ENCODE measurements around the gene CFAP410. TPM values are rescaled to one million over a fixed set of nuclear protein-coding genes. Genes with fewer than 3 reads are reported as not detected.

Gene CFAP410
- total RNA-seq, 1 donor from 2014 or later, result 10.4 TPM

GRCh38 chr21:44293551-44294231 is 45.5 kb downstream of the CFAP410 start:
- no peak overlapping the region for H3K4me3 Mint-ChIP-seq (ENCODE audit: unreplicated experiment)
- Histone ChIP-seq H3K4me3 (ENCODE audit: insufficient read depth, low read depth, low read length) (no peak overlapping the region), H3K36me3 (ENCODE audit: insufficient read depth, low read length) (no peaks in the 10 kb centered on the region), H3K27me3 (ENCODE audit: insufficient read depth, low read length) (peaks cover 2% of the 10 kb centered on the region), H3K79me2 (ENCODE audit: insufficient read depth, low read length) (no peaks in the 10 kb centered on the region), H3K27ac (ENCODE audit: low read depth, low read length) (no peak overlapping the region), H3K9me3 (ENCODE audit: insufficient read depth, low read depth, low read length) (no peaks in the 10 kb centered on the region), H3K9ac (ENCODE audit: low read length) (no peak overlapping the region), H3K4me2 (ENCODE audit: low read length) (no peak overlapping the region), H2AFZ (ENCODE audit: low read depth, low read length) (no peak overlapping the region), H3K4me1 (ENCODE audit: insufficient read depth, low read length) (no peaks in the 10 kb centered on the region), H4K20me1 (ENCODE audit: insufficient read depth, low read length) (no peaks in the 10 kb centered on the region)
- H3K4me1 Mint-ChIP-seq (ENCODE audit: low read depth, unreplicated experiment), result no peaks in the 10 kb centered on the region
- no peak overlapping the region for H3K27ac Mint-ChIP-seq (ENCODE audit: unreplicated experiment)
- no peak for TF ChIP-seq EZH2 (IDR thresholded peaks at IDR 0.05; ENCODE audit: insufficient read depth, low read length)
- no peak for TF ChIP-seq CTCF (IDR thresholded peaks at IDR 0.05; ENCODE audit: insufficient read depth, low read depth, low read length)
- no peaks in the 10 kb centered on the region for H3K9me3 Mint-ChIP-seq (ENCODE audit: unreplicated experiment)
- FAIRE-seq (no peak), DNase-seq (ENCODE audit: low read depth) (no peak)
- H3K27me3 Mint-ChIP-seq (ENCODE audit: low read depth, unreplicated experiment), result peaks cover 18% of the 10 kb centered on the region
- H3K36me3 Mint-ChIP-seq (ENCODE audit: low read depth, unreplicated experiment), result no peaks in the 10 kb centered on the region

- Histone ChIP-seq H4K20me1 (ENCODE audit: insufficient read depth, low read length) (no peaks in the 10 kb centered on the region), H3K79me2 (ENCODE audit: insufficient read depth, low read length) (no peaks in the 10 kb centered on the region), H3K4me3 (ENCODE audit: insufficient read depth, low read depth, low read length) (no peak overlapping the region), H3K4me2 (ENCODE audit: low read length) (no peak overlapping the region), H3K9me3 (ENCODE audit: insufficient read depth, low read depth, low read length) (no peaks in the 10 kb centered on the region), H3K27me3 (ENCODE audit: insufficient read depth, low read length) (peaks cover 2% of the 10 kb centered on the region), H3K9ac (ENCODE audit: low read length) (no peak overlapping the region), H3K4me1 (ENCODE audit: insufficient read depth, low read length) (no peaks in the 10 kb centered on the region), H3K36me3 (ENCODE audit: insufficient read depth, low read length) (no peaks in the 10 kb centered on the region), H3K27ac (ENCODE audit: low read depth, low read length) (no peak overlapping the region), H2AFZ (ENCODE audit: low read depth, low read length) (no peak overlapping the region)
- no peak overlapping the region for H3K27ac Mint-ChIP-seq (ENCODE audit: unreplicated experiment)
- no peaks in the 10 kb centered on the region for H3K36me3 Mint-ChIP-seq (ENCODE audit: low read depth, unreplicated experiment)
- H3K9me3 Mint-ChIP-seq (ENCODE audit: unreplicated experiment), result no peaks in the 10 kb centered on the region
- H3K27me3 Mint-ChIP-seq (ENCODE audit: low read depth, unreplicated experiment), result peaks cover 24% of the 10 kb centered on the region
- FAIRE-seq, result no peak
- H3K4me1 Mint-ChIP-seq (ENCODE audit: low read depth, unreplicated experiment), result no peaks in the 10 kb centered on the region
- no peak for TF ChIP-seq EZH2 (IDR thresholded peaks at IDR 0.05; ENCODE audit: insufficient read depth, low read length)
- H3K4me3 Mint-ChIP-seq (ENCODE audit: unreplicated experiment), result no peak overlapping the region
- DNase-seq (ENCODE audit: low read depth), result no peak
These were observed 46.4 kb downstream of the CFAP410 start for GRCh38 chr21:44292812-44293195.

- no peak overlapping the region for H3K9ac ChIP-seq (ENCODE audit: low read length)
- DNase-seq (ENCODE audit: low read depth), result no peak
- TF ChIP-seq EZH2 (IDR thresholded peaks at IDR 0.05; ENCODE audit: insufficient read depth, low read length) (no peak), CTCF (IDR thresholded peaks at IDR 0.05; ENCODE audit: insufficient read depth, low read depth, low read length) (no peak)
- Mint-ChIP-seq H3K36me3 (ENCODE audit: low read depth, unreplicated experiment) (no peaks in the 10 kb centered on the region), H3K4me1 (ENCODE audit: low read depth, unreplicated experiment) (no peaks in the 10 kb centered on the region), H3K9me3 (ENCODE audit: unreplicated experiment) (no peaks in the 10 kb centered on the region), H3K27ac (ENCODE audit: unreplicated experiment) (no peak overlapping the region), H3K27me3 (ENCODE audit: low read depth, unreplicated experiment) (peaks cover 26% of the 10 kb centered on the region), H3K4me3 (ENCODE audit: unreplicated experiment) (no peak overlapping the region)
- H3K79me2 ChIP-seq (ENCODE audit: insufficient read depth, low read length), result no peaks in the 10 kb centered on the region
- no peak overlapping the region for H3K4me3 ChIP-seq (ENCODE audit: insufficient read depth, low read depth, low read length)
- H3K27ac ChIP-seq (ENCODE audit: low read depth, low read length), result no peak overlapping the region
- no peak for FAIRE-seq
- no peaks in the 10 kb centered on the region for H4K20me1 ChIP-seq (ENCODE audit: insufficient read depth, low read length)
- H3K27me3 ChIP-seq (ENCODE audit: insufficient read depth, low read length), result peaks cover 2% of the 10 kb centered on the region
- no peaks in the 10 kb centered on the region for H3K9me3 ChIP-seq (ENCODE audit: insufficient read depth, low read depth, low read length)
- H3K36me3 ChIP-seq (ENCODE audit: insufficient read depth, low read length), result no peaks in the 10 kb centered on the region
- no peak overlapping the region for H2AFZ ChIP-seq (ENCODE audit: low read depth, low read length)
- no peak overlapping the region for H3K4me2 ChIP-seq (ENCODE audit: low read length)
- no peaks in the 10 kb centered on the region for H3K4me1 ChIP-seq (ENCODE audit: insufficient read depth, low read length)
These were observed 47.0 kb downstream of the CFAP410 start for GRCh38 chr21:44291936-44292811.

Measured in astrocyte (in vitro differentiated cells and primary cell).